Mucosa of descending colon (tissue), 3 donors: ENCODE measurements around the gene LRP1B. TPM values are rescaled to one million over a fixed set of nuclear protein-coding genes. Genes with fewer than 3 reads are reported as not detected.

Experiments used
- ATAC-seq: fragments of 200-7000 bp; cut with Tn5 transposase; one replicate; pipeline ENCODE4 v1.9.1; 2020; ENCODE audit warnings: mild to moderate bottlenecking, moderate library complexity
- DNase-seq, 3 donors: peaks; one replicate each; pipeline ENCODE4 v3.0.0-alpha.2; 2020
- H3K36me3 ChIP-seq: fragments of 200-600 bp; one replicate; pipeline ENCODE4 v1.8.0; 2021; ENCODE audit warnings: low read depth, mild to moderate bottlenecking
- H3K4me1 ChIP-seq: fragments of 200-600 bp; one replicate; pipeline ENCODE4 v1.8.0; 2021; ENCODE audit warnings: low read depth, mild to moderate bottlenecking
- H3K4me3 ChIP-seq: fragments of 200-600 bp; one replicate; pipeline ENCODE4 v1.8.0; 2021; ENCODE audit warnings: mild to moderate bottlenecking
- H3K9me3 ChIP-seq: fragments of 200-600 bp; one replicate; pipeline ENCODE4 v1.8.0; 2021; ENCODE audit warnings: mild to moderate bottlenecking
- CTCF ChIP-seq: fragments of 200-600 bp; IDR thresholded peaks from one replicate; pipeline ENCODE4 v1.8.0; 2022; ENCODE audit warnings: antibody characterized with exemption, mild to moderate bottlenecking
- intact Hi-C, 2 donors: fragments of 100-400 bp; cut with DNase I in 1 of 2; cut with micrococcal nuclease in 1 of 2; formaldehyde crosslinking; loops; one replicate each; pipeline versions ENCODE4 v1.11.0 to v1.11.1; 2022; cut with DNase I, micrococcal nuclease
- total RNA-seq, 3 donors: library from RNA; stranded (reverse); fragmentation: NEBNext Ultra II Directional in 2 of 3; extraction: Animal tissue kit (Norgen Biotek cat#: 25700) in 2 of 3; gene quantifications; one replicate each; pipeline versions ENCODE4 v1.2.1 to v1.2.4, GENCODE V29; 2021 to 2023
- donor health status: DM: no; HTN: no; CAD: no; lungs with moderate emphysema.
- donor health status: DM: no; HTN: no; CAD: no.
- donor health status: DM: no; HTN: yes; CAD: no.

LRP1B gene
- total RNA-seq, 3 donors from 2014 or later, result 0.12 to 1.6 (median 0.20) TPM

GRCh38 chr2:142020368-142020767 is 110.4 kb downstream of the LRP1B start:
- ATAC-seq, result no peak
- TF ChIP-seq CTCF, result no peak
- intact Hi-C loops, result no loop called here
- no peaks in the 10 kb centered on the region for H3K9me3 ChIP-seq
- H3K4me1 ChIP-seq, result no peaks in the 10 kb centered on the region
- no peak for DNase-seq
- no peak overlapping the region for H3K4me3 ChIP-seq
- H3K36me3 ChIP-seq, result no peaks in the 10 kb centered on the region

- Histone ChIP-seq H3K4me1 (no peaks in the 10 kb centered on the region), H3K9me3 (no peaks in the 10 kb centered on the region), H3K4me3 (no peak overlapping the region), H3K36me3 (no peaks in the 10 kb centered on the region)
- ATAC-seq (no peak), DNase-seq (no peak)
- intact Hi-C loops, result no loop called here
- no peak for TF ChIP-seq CTCF
Measured at GRCh38 chr2:142014536-142014935, 116.3 kb downstream of the LRP1B start.

- no peak for TF ChIP-seq CTCF
- ATAC-seq (no peak), DNase-seq (no peak)
- Histone ChIP-seq H3K9me3 (no peaks in the 10 kb centered on the region), H3K4me3 (no peak overlapping the region), H3K4me1 (no peaks in the 10 kb centered on the region), H3K36me3 (no peaks in the 10 kb centered on the region)
- intact Hi-C loops, result no loop called here
Measured at GRCh38 chr2:142012797-142013196, 118.0 kb downstream of the LRP1B start.

GRCh38 chr2:142010477-142011270 is 120.1 kb downstream of the LRP1B start:
- DNase-seq (no peak), ATAC-seq (no peak)
- Histone ChIP-seq H3K36me3 (no peaks in the 10 kb centered on the region), H3K9me3 (no peaks in the 10 kb centered on the region), H3K4me3 (no peak overlapping the region), H3K4me1 (no peaks in the 10 kb centered on the region)
- no peak for TF ChIP-seq CTCF
- intact Hi-C loops, result no loop called here

GRCh38 chr2:142008135-142008744 is 122.6 kb downstream of the LRP1B start:
- Histone ChIP-seq H3K36me3 (no peaks in the 10 kb centered on the region), H3K4me1 (no peaks in the 10 kb centered on the region), H3K9me3 (no peaks in the 10 kb centered on the region), H3K4me3 (no peak overlapping the region)
- no peak for ATAC-seq
- intact Hi-C loops, result no loop called here
- DNase-seq, result no peak
- TF ChIP-seq CTCF, result no peak
